ENCODE measurements around the gene MTCL1.

DNA sequence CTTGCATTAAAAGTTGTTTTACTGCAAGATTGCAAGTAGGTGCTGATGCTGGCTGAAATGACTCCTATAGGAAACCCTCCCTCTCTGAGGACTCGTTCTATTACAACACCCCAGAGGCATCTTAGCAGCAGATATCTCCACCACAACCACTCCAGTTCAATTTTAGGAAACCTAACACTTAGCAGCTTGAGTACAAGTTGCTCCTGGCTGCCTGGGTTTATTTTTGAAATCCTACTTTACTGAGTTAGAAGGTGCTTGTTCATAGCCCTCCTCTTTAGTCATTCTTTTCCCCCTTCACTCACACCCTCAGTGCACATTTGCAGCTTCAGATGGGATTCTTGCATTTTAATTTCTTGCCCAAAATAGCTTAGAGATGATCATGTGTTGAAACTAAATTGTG, 111.5 kb downstream of the MTCL1 start:
- TF ChIP-seq, protein P1, sequence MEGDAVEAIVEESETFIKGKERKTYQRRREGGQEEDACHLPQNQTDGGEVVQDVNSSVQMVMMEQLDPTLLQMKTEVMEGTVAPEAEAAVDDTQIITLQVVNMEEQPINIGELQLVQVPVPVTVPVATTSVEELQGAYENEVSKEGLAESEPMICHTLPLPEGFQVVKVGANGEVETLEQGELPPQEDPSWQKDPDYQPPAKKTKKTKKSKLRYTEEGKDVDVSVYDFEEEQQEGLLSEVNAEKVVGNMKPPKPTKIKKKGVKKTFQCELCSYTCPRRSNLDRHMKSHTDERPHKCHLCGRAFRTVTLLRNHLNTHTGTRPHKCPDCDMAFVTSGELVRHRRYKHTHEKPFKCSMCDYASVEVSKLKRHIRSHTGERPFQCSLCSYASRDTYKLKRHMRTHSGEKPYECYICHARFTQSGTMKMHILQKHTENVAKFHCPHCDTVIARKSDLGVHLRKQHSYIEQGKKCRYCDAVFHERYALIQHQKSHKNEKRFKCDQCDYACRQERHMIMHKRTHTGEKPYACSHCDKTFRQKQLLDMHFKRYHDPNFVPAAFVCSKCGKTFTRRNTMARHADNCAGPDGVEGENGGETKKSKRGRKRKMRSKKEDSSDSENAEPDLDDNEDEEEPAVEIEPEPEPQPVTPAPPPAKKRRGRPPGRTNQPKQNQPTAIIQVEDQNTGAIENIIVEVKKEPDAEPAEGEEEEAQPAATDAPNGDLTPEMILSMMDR (IDR thresholded peaks at IDR 0.05; ENCODE audit: insufficient read depth, low read depth, low read length): no peak
- TF ChIP-seq EZH2 (IDR thresholded peaks at IDR 0.05; ENCODE audit: insufficient read depth, low read length): no peak
